T-cell (primary cell): Measurements from ENCODE around the gene NAP1L5. TPM values are rescaled to one million over a fixed set of nuclear protein-coding genes. Genes with fewer than 3 reads are reported as not detected.

Experiments used
- ATAC-seq, 4 experiments: fragments of 200-7000 bp in 3 of 4; fragments of 150-1000 bp in 1 of 4; cut with Tn5 transposase; replicated peaks in 1 of 4; 1 replicate in 3 of 4; 2 replicates in 1 of 4; pipeline ENCODE4 v1.10.0; 2021; ENCODE audit warnings: moderate library complexity in 3 of 4, mild to moderate bottlenecking in 2 of 4, moderate number of reproducible peaks in 1 of 4
- CTCF ChIA-PET, 2 donors: fragments of 300-600 bp; sonication (Branson Sonifier 250); formaldehyde crosslinking; loops; one replicate each; lab custom pipeline; 2022; ENCODE audit warnings: antibody characterized with exemption in 2 of 2; lab: Charles Lee
- POLR2A ChIA-PET, 2 donors: fragments of 300-600 bp; sonication (Branson Sonifier 250); formaldehyde crosslinking; loops; one replicate each; lab custom pipeline; 2022; ENCODE audit warnings: antibody characterized with exemption in 2 of 2; lab: Charles Lee
- DNase-seq, 35 experiments: peaks; one replicate each; pipeline versions ENCODE4 v3.0.0 to v3.0.0-alpha.2; 2013 to 2023
- H3K27ac ChIP-seq: one replicate; pipeline ENCODE4 v1.5.1; 2013; ENCODE audit warnings: low read length
- H3K27me3 ChIP-seq, 2 experiments: replicated peaks in 1 of 2; 1 replicate in 1 of 2; 2 replicates in 1 of 2; pipeline versions ENCODE4 v1.6.1 to v1.7.0; 2013; ENCODE audit warnings: low read length in 1 of 2, mixed read lengths in 1 of 2; ENCODE audit not compliant: control insufficient read depth in 2 of 2, insufficient read depth in 2 of 2; ENCODE audit errors: extremely low read depth in 1 of 2
- H3K36me3 ChIP-seq, 2 donors: 1 replicate in 1 of 2; 2 replicates in 1 of 2; pipeline versions ENCODE4 v1.6.1 to v1.7.0; 2013; ENCODE audit warnings: low read length in 1 of 2; ENCODE audit not compliant: control insufficient read depth in 2 of 2, insufficient read depth in 1 of 2; ENCODE audit errors: extremely low read depth in 1 of 2
- H3K4me1 ChIP-seq, 2 experiments: 1 replicate in 1 of 2; 2 replicates in 1 of 2; pipeline versions ENCODE4 v1.6.1 to v1.7.0; 2013; ENCODE audit warnings: low read length in 2 of 2, mixed read lengths in 1 of 2; ENCODE audit not compliant: insufficient read depth in 2 of 2, control insufficient read depth in 1 of 2; ENCODE audit errors: extremely low read depth in 1 of 2
- H3K4me3 ChIP-seq, 2 donors: 1 replicate in 1 of 2; 2 replicates in 1 of 2; pipeline versions ENCODE4 v1.5.1 to v1.7.0; 2013; ENCODE audit warnings: mild to moderate bottlenecking in 2 of 2, low read length in 1 of 2, moderate library complexity in 1 of 2; ENCODE audit not compliant: control insufficient read depth in 1 of 2; ENCODE audit errors: extremely low read depth in 1 of 2
- H3K9me3 ChIP-seq: 2 replicates; pipeline ENCODE4 v1.7.0; 2013
- H3K27ac Mint-ChIP-seq, 2 donors: one replicate each; pipeline ENCODE4 v1.8.0; 2020 to 2021; ENCODE audit warnings: mild to moderate bottlenecking in 2 of 2, mixed read lengths in 2 of 2
- H3K27me3 Mint-ChIP-seq, 2 donors: one replicate each; pipeline ENCODE4 v1.8.0; 2021 to 2022; ENCODE audit warnings: mixed read lengths in 2 of 2
- H3K36me3 Mint-ChIP-seq: one replicate; pipeline ENCODE4 v1.8.0; 2021; ENCODE audit warnings: mixed read lengths
- H3K4me1 Mint-ChIP-seq, 3 donors: one replicate each; pipeline ENCODE4 v1.8.0; 2020 to 2022; ENCODE audit warnings: mixed read lengths in 3 of 3, mild to moderate bottlenecking in 1 of 3
- H3K4me3 Mint-ChIP-seq, 3 donors: one replicate each; pipeline ENCODE4 v1.8.0; 2020 to 2022; ENCODE audit warnings: mild to moderate bottlenecking in 3 of 3, mixed read lengths in 3 of 3, moderate library complexity in 3 of 3
- H3K9me3 Mint-ChIP-seq, 3 donors: one replicate each; pipeline ENCODE4 v1.8.0; 2020 to 2022; ENCODE audit warnings: mixed read lengths in 3 of 3
- WGBS: methylation state at CpG from one replicate; pipeline ENCODE4 v1.1.5; 2013; ENCODE audit warnings: missing lambda C conversion rate; ENCODE audit not compliant: insufficient coverage; 5-methylcytosine and 5-hydroxymethylcytosine counted together
- total RNA-seq, 35 experiments: library from RNA in 6 of 35; stranded (reverse) in 6 of 35; fragments of 120-200 nt in 1 of 35; gene quantifications; one replicate each; pipeline versions ENCODE4 v1.2.1 to v1.2.4 and lab custom pipeline; 2013 to 2026

Gene NAP1L5
- total RNA-seq, 5 donors from 2014 or later (not counting 1 experiment from before 2014, with no cell fraction given), result 1.2 to 10.4 (median 2.3) TPM

- Histone ChIP-seq H3K27ac (no peak overlapping the region), H3K9me3 (no peaks in the 10 kb centered on the region), H3K4me1 (peaks cover 0 to 2% of the 10 kb centered on the region in 2 experiments), H3K27me3 (no peaks in the 10 kb centered on the region), H3K4me3 (no peak overlapping the region), H3K36me3 (peaks cover 0 to 51% of the 10 kb centered on the region in 2 donors)
- Mint-ChIP-seq H3K4me1 (peaks cover 29 to 48% (median 36%) of the 10 kb centered on the region in 3 donors), H3K4me3 (no peak overlapping the region), H3K27me3 (no peaks in the 10 kb centered on the region), H3K36me3 (peaks cover 45% of the 10 kb centered on the region), H3K27ac (peak overlapping the region in 1 of 2 donors; percentile 74), H3K9me3 (no peaks in the 10 kb centered on the region)
- DNase-seq (no peak), ATAC-seq (no peak)
- ChIA-PET POLR2A (interaction anchor here in 1 of 2 donors (0.7 kb wide), 1 partner anchor 41 kb away, joined by 3 read pairs; no protein-coding TSS in a partner anchor), CTCF (interaction anchor here in 1 of 2 donors (1.0 kb wide), 1 partner anchor 116 kb away, joined by 5 read pairs; no protein-coding TSS in a partner anchor)
- 96% methylated on average over 3 of the region's 3 CpGs for WGBS
These were observed 42.4 kb downstream of the NAP1L5 start for GRCh38 chr4:88655226-88655625.

GRCh38 chr4:88653371-88653946 lies 44.2 kb downstream of the NAP1L5 start:
- H3K4me3 Mint-ChIP-seq, result no peak overlapping the region
- H3K27me3 ChIP-seq, result no peaks in the 10 kb centered on the region
- peak overlapping the region; percentile 30 to 44 for H3K27ac Mint-ChIP-seq
- DNase-seq (no peak), ATAC-seq (no peak)
- POLR2A ChIA-PET, result interaction anchor here in 1 of 2 donors (0.7 kb wide), 1 partner anchor 307 kb away, joined by 3 read pairs; no protein-coding TSS in a partner anchor
- H3K9me3 ChIP-seq, result no peaks in the 10 kb centered on the region
- no peak overlapping the region for H3K4me3 ChIP-seq
- WGBS, result 86% methylated on average over 3 of the region's 4 CpGs
- CTCF ChIA-PET, result interaction anchor here in 1 of 2 donors (1.1 kb wide), 1 partner anchor 114 kb away, joined by 3 read pairs; no protein-coding TSS in a partner anchor
- H3K27me3 Mint-ChIP-seq, result no peaks in the 10 kb centered on the region
- peaks cover 0 to 51% of the 10 kb centered on the region in 2 donors for H3K36me3 ChIP-seq
- H3K36me3 Mint-ChIP-seq, result peaks cover 40% of the 10 kb centered on the region
- peaks cover 0 to 2% of the 10 kb centered on the region in 2 experiments for H3K4me1 ChIP-seq
- H3K9me3 Mint-ChIP-seq, result no peaks in the 10 kb centered on the region
- peaks cover 39 to 50% (median 50%) of the 10 kb centered on the region in 3 donors for H3K4me1 Mint-ChIP-seq
- H3K27ac ChIP-seq, result no peak overlapping the region

GRCh38 chr4:88649716-88650115 lies 47.9 kb downstream of the NAP1L5 start:
- Histone ChIP-seq H3K36me3 (peaks cover 0 to 25% of the 10 kb centered on the region in 2 donors), H3K27me3 (no peaks in the 10 kb centered on the region), H3K27ac (no peak overlapping the region), H3K4me1 (peaks cover 3 to 4% of the 10 kb centered on the region in 2 experiments), H3K4me3 (no peak overlapping the region), H3K9me3 (no peaks in the 10 kb centered on the region)
- ATAC-seq, result no peak
- peak overlapping the region; percentile 50 to 68 for H3K27ac Mint-ChIP-seq
- H3K27me3 Mint-ChIP-seq, result no peaks in the 10 kb centered on the region
- no peak for DNase-seq
- POLR2A ChIA-PET, result interaction anchor here in 1 of 2 donors (0.7 kb wide), 1 partner anchor 35 kb away, joined by 3 read pairs; no protein-coding TSS in a partner anchor
- no peak overlapping the region for H3K4me3 Mint-ChIP-seq
- peaks cover 17% of the 10 kb centered on the region for H3K36me3 Mint-ChIP-seq
- no peaks in the 10 kb centered on the region for H3K9me3 Mint-ChIP-seq
- CTCF ChIA-PET, result interaction anchor here in 1 of 2 donors (1.4 to 1.9 kb wide), 2 partner anchors 10 to 110 kb away, joined by 6 read pairs; no protein-coding TSS in a partner anchor
- 94% methylated on average over 2 of the region's 3 CpGs for WGBS
- peaks cover 70 to 78% (median 76%) of the 10 kb centered on the region in 3 donors for H3K4me1 Mint-ChIP-seq

- DNase-seq, result no peak
- H3K27me3 Mint-ChIP-seq, result no peaks in the 10 kb centered on the region
- WGBS, result 95% methylated on average over 7 of the region's 7 CpGs
- H3K4me3 Mint-ChIP-seq, result peak overlapping the region in 1 of 3 donors; percentile 15
- Histone ChIP-seq H3K36me3 (peaks cover 0 to 5% of the 10 kb centered on the region in 2 donors), H3K4me3 (no peak overlapping the region), H3K9me3 (no peaks in the 10 kb centered on the region), H3K4me1 (peaks cover 2 to 4% of the 10 kb centered on the region in 2 experiments), H3K27me3 (no peaks in the 10 kb centered on the region), H3K27ac (no peak overlapping the region)
- peaks cover 62 to 75% (median 65%) of the 10 kb centered on the region in 3 donors for H3K4me1 Mint-ChIP-seq
- CTCF ChIA-PET, result interaction anchor here in 1 of 2 donors (1.2 to 1.5 kb wide), 2 partner anchors 16 to 32 kb away, joined by 3 read pairs; no protein-coding TSS in a partner anchor
- peak overlapping the region; percentile 30 to 48 for H3K27ac Mint-ChIP-seq
- no peak for ATAC-seq
- POLR2A ChIA-PET, result interaction anchor here in 1 of 2 donors (0.5 kb wide), 1 partner anchor 166 kb away, joined by 6 read pairs; no protein-coding TSS in a partner anchor
- H3K9me3 Mint-ChIP-seq, result peaks cover 0 to 8% (median 6%) of the 10 kb centered on the region in 3 donors
- H3K36me3 Mint-ChIP-seq, result peaks cover 8% of the 10 kb centered on the region
These were observed 50.9 kb downstream of the NAP1L5 start for GRCh38 chr4:88646528-88647280.

GRCh38 chr4:88645994-88646393 lies 51.6 kb downstream of the NAP1L5 start:
- ATAC-seq, result no peak
- H3K4me3 ChIP-seq, result no peak overlapping the region
- Mint-ChIP-seq H3K9me3 (peaks cover 0 to 8% (median 6%) of the 10 kb centered on the region in 3 donors), H3K4me1 (peaks cover 65 to 73% (median 70%) of the 10 kb centered on the region in 3 donors), H3K27ac (peak overlapping the region; percentile 48 to 62), H3K4me3 (peak overlapping the region in 1 of 3 donors; percentile 15), H3K36me3 (peaks cover 8% of the 10 kb centered on the region), H3K27me3 (no peaks in the 10 kb centered on the region)
- no peaks in the 10 kb centered on the region for H3K36me3 ChIP-seq
- H3K9me3 ChIP-seq, result no peaks in the 10 kb centered on the region
- CTCF ChIA-PET, result interaction anchor here (0.5 to 1.5 kb wide), 3 partner anchors 16 to 683 kb away, joined by 3 to 4 read pairs (median 3); no protein-coding TSS in a partner anchor
- H3K27me3 ChIP-seq, result no peaks in the 10 kb centered on the region
- DNase-seq, result no peak
- no peak overlapping the region for H3K27ac ChIP-seq
- WGBS, result no CpG with 5 or more reads among the region's 1 CpG
- POLR2A ChIA-PET, result interaction anchor here in 1 of 2 donors (0.5 kb wide), 1 partner anchor 165 kb away, joined by 6 read pairs; no protein-coding TSS in a partner anchor
- H3K4me1 ChIP-seq, result peaks cover 2 to 4% of the 10 kb centered on the region in 2 experiments
